LNCaP clone FGC (cell line): Measurements from ENCODE around the gene ELMO1.

Experiments used
- DNase-seq: peaks from one replicate; pipeline ENCODE4 v3.0.0-alpha.2; 2011; ENCODE audit warnings: low read depth
- H3K4me3 ChIP-seq: 2 replicates; pipeline ENCODE4 v1.5.1; 2011; ENCODE audit warnings: mild to moderate bottlenecking, low read depth, low read length, control low read depth
- TF ChIP-seq, protein P1 (sequence below): IDR thresholded peaks from 2 replicates; pipeline ENCODE4 v1.5.1; 2012; ENCODE audit warnings: mild to moderate bottlenecking; ENCODE audit not compliant: control insufficient read depth, insufficient read depth; ENCODE audit errors: extremely low read depth

Gene ELMO1

DNA sequence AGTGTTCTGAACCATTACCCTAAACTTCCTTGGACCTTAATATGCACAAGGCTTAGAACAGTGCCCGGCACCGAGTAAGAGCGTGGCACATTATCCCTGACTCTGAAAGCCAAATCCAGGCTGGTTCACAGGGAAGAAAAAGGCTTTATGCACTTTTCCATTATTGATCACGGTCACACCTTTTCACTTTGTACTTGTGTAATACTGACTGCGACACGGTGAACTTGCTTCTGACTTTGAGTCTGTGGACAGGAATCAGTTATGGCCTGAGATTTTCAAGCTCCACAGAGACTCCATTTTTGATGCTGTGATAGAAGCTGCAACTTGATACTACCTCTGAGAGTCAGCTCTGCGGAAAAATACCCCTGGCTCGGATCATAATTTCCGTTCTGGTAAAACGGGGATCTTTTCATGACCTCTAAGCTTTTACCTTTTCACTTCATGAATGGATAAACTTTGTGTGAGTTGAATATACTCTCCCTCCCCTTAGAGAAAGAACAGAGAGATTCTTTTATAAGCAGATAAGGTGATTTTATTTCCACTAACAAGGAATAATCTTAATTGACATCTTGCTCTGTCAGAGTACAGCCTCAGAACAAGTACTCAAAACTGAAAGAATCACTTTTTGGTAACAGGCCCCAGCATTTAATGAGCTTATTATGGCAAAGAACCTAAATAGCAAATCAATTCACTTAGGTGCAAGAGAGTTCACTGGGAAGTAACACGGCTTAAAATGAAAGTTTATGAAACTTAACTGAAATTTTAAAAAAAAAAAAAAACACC, 88.8 kb downstream of the ELMO1 start:
- TF ChIP-seq, protein P1, sequence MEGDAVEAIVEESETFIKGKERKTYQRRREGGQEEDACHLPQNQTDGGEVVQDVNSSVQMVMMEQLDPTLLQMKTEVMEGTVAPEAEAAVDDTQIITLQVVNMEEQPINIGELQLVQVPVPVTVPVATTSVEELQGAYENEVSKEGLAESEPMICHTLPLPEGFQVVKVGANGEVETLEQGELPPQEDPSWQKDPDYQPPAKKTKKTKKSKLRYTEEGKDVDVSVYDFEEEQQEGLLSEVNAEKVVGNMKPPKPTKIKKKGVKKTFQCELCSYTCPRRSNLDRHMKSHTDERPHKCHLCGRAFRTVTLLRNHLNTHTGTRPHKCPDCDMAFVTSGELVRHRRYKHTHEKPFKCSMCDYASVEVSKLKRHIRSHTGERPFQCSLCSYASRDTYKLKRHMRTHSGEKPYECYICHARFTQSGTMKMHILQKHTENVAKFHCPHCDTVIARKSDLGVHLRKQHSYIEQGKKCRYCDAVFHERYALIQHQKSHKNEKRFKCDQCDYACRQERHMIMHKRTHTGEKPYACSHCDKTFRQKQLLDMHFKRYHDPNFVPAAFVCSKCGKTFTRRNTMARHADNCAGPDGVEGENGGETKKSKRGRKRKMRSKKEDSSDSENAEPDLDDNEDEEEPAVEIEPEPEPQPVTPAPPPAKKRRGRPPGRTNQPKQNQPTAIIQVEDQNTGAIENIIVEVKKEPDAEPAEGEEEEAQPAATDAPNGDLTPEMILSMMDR = no peak
- no peak overlapping the region for H3K4me3 ChIP-seq
- no peak for DNase-seq

DNA sequence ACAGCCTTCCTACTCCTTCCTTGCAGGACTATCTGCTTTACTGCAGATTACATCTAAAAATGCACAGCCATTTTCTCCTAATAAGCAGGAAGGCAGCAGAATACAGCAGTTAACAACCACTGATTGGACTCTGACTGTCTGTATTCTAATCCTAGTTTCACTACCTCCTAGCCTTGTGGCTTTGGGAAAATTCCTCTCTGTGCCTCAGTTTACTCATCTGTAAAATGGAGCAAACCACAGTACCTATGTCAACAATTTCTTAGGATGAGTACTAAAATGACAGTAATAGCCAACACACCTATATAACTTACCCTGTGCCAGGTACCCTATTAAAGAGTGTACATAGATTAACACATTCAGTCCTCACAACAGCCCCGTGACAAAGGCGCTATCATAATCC, 89.5 kb downstream of the ELMO1 start:
- TF ChIP-seq, protein P1 = no peak
- DNase-seq = no peak
- no peak overlapping the region for H3K4me3 ChIP-seq

DNA sequence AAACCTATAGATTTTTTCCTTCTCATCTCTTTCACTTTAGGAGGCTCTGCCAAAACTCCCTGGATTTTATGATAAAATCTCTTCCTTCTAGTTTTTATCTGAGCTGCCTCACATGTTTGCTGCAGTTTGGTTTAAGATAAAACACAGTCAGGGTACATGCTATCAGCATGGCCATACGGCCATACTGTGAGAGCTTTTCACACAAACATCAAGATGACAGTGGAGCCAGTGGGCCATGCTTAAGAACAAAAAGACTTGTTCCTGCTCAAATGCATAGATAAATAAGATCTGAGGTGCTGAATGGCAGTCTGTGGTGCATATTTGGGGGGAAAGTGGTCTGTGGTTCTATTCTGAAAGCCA, 91.0 kb downstream of the ELMO1 start:
- TF ChIP-seq, protein P1 = no peak
- no peak overlapping the region for H3K4me3 ChIP-seq
- no peak for DNase-seq

DNA sequence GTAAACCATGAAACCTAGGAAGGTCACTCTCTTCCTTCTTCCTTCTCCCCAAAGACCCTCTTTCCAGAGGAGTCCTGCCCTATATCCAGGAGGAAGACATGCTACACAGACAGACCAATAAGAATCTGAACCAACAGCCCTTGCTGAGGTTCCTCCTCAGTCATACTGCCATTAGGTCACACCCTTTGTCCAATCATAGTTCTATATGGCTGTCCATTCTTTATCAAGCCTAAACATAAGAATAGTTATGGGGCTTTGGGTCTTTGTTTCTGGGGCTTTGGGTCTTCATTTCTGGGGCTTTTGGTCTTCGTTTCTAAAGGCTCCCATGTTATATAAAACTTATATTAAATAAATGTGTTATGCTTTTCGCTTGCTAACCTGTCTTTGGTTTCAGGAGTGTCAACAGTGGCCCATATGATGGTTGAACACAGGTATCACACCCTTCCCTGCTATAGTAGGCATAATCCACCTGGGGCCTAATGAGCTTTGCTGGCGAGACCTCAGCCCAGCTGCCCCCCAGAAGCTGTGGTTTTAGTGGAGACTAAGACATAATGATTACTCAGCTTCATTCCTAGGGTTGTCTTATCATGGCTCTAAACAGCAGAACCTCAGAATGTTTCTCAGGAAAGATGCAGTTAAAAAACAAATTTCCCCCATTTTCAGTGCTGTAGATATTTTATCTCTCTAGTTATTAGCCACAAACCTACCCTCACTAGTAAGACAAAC, 91.6 kb downstream of the ELMO1 start:
- TF ChIP-seq, protein P1 = no peak
- H3K4me3 ChIP-seq = no peak overlapping the region
- DNase-seq = no peak

DNA sequence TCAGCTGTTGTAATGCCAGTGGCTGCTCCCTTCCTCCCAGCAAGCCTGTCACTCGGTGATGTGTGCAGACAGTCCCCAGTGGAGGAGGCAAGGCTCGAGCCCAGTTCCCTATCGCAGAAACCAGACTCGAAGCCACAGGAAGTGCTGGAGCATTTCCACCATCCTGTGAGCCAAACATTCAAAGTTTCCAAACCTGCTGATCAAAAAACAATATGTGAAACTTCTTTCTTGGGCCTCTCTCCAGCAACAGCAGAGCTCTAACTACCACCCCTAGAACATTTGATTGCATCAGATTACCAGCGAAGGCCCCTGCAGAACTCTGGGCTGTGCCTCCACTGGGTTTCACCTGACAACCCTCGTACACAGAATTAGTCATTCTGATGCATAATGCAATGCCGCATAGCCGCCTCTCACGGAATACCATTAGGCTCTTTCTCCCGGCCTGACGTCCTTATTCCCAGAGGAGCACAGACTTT, 94.0 kb downstream of the ELMO1 start:
- TF ChIP-seq, protein P1 = no peak
- no peak overlapping the region for H3K4me3 ChIP-seq
- DNase-seq = no peak

DNA sequence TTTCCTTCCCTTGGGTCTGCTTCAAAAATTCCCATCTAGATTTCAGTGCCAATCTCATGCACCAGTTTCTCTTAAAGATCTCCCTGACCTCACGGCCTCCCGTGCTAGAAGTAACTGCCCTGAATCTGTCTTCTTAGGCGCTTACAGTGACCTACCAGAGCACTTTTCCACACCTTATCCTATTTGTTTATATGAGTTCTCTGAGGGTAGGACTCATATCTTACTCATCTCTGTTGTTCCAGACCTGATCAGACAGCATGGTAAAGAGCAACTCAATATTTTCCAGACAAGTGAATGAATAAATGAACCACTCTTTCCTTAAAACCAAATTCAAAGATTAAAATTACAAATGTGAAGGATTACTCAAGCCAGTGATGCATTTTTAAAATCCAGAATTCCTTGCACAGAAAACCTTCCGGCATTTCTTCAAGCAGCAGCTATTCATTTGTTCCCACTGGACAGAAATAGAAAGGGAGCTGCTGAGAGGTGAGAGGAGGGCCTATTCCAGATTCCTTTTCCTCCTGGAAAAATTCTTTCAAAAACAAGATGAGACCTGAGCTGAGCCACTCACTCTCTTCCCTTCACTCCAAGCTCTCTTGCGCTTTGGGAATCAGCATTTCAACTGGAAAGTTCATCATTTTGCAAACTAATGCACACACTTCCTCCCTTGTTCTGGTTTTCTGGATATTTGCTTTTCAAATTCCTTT, 94.6 kb downstream of the ELMO1 start:
- no peak overlapping the region for H3K4me3 ChIP-seq
- no peak for DNase-seq
- TF ChIP-seq, protein P1 = no peak
